IPS-NIHi11 (cell line): ENCODE results near the gene PPM1B.
"Not testable (repeated sequence)": the region's sequence is repeated elsewhere in the genome, so short reads cannot be mapped to it uniquely, and the experiment has no call there.

ENCODE experiments used
- DNase-seq: peaks from one replicate; pipeline ENCODE4 v3.0.0; 2012; ENCODE audit warnings: mixed read lengths, low spot score

Gene PPM1B

GRCh38 chr2:44200759-44201158, 32.1 kb downstream of the PPM1B start:
- no peak for DNase-seq

DNA sequence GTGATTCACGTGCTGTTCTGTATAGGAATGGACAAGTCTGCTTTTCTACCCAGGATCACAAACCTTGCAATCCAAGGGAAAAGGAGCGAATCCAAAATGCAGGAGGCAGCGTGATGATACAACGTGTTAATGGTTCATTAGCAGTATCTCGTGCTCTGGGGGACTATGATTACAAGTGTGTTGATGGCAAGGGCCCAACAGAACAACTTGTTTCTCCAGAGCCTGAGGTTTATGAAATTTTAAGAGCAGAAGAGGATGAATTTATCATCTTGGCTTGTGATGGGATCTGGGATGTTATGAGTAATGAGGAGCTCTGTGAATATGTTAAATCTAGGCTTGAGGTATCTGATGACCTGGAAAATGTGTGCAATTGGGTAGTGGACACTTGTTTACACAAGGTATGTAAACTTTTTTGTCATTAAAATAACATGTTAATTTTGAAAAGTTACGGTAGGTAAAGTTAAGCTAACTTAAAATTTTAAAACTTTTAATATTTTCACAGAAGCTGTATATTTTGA, 33.0 kb downstream of the PPM1B start:
- no peak for DNase-seq

DNA sequence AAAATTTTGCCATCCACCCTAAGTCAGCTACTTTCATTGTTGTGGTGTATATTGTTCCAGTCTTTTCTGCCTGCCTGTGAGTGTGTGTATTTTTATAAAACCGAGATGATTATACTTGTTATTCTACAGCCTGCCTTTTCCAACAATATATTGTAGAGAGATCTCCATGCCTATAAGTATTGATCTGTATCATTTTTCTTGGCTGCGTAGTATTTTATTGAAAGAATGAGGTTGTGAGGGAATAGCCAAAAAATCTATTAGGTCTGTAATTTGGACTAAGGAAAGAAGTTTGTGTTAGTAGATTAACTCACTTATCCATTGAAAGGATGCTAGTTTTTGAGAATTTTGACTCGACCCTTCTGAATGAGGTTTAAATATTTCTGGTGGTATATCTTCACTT, 34.9 kb downstream of the PPM1B start:
- DNase-seq, result no peak

DNA sequence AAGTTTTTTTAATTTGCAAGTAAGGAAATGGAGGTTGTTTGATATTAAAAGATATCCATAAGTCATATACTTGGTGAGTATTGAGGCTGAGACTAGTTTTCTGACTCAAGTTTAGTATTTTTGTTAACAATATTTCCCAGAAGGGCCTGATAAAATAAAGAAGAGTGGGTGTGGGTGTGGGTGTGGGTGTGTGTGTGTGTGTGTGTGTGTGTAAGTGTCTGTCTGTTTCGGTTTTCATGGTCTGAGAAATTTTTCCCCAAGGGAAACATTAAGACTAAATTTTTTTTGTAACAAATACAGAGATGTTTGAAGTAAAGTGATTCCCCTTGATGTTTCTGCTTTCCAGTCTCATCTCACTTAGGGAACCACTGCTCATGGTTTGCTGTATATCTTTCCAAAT, 36.5 kb downstream of the PPM1B start:
- no peak for DNase-seq

GRCh38 chr2:44207102-44207501, 38.4 kb downstream of the PPM1B start:
- no peak for DNase-seq

GRCh38 chr2:44207648-44208047, 39.0 kb downstream of the PPM1B start:
- not testable (repeated sequence) for DNase-seq

- no peak for DNase-seq
Measured at GRCh38 chr2:44210362-44210761, 41.7 kb downstream of the PPM1B start.

GRCh38 chr2:44211183-44211582, 42.5 kb downstream of the PPM1B start:
- DNase-seq, result no peak

GRCh38 chr2:44212302-44212701, 43.6 kb downstream of the PPM1B start:
- DNase-seq, result no peak

DNA sequence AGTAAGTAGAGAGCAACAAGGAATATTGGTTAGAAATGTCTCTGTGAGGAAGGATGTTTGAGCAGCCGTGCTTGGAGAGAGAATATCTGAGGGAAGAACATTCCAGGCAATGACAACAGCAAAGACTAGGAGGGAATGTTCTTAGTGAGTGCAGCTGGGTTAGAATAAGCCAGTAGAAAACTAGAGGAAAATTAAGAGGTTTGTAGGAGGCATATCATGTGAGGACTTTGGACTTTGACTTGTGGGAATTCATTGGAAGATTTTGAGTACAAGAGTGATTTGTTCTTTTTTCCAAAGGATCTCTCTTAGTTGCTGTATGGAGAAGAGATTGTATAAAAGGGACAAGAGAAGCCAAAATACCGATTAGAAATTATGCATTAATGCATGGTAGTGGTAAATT, 47.2 kb downstream of the PPM1B start:
- no peak for DNase-seq

DNA sequence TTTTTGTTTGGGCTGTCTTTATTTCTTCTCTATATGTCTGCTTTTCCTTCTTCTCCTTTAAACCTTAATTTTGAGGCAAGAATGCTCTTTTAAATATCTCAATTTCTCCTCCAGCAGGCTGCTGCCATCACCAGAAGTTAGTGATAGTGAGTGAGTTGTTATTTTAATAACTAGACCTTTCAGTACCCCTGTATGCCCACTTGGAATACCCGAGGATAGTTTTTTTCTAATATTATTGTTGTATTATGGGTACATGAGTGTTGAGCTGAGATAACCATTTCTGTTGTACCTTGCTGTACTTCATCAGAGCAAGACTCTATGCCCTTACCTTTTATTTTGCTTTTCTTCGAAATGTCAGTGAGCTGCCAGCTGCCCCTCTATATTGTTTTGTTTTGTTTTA, 50.1 kb downstream of the PPM1B start:
- DNase-seq, result no peak

DNA sequence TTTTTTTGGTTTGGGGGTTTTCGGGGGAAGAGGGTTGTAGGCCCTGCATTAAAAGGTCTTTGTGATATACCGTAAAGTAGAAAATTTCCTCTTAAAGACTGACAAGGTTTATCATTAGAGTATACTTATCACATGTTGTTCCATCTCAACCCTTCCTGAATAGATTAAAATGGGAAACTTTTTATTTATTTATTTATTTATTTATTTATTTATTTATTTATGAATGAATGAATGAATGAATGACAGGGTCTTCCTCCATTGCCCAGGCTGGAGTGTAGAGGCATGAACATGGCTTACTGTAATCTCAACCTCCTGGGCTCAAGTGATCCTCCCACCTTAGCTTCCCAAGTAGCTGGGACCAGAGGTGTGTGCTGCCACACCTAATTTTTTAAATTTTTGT, 58.1 kb downstream of the PPM1B start:
- no peak for DNase-seq

DNA sequence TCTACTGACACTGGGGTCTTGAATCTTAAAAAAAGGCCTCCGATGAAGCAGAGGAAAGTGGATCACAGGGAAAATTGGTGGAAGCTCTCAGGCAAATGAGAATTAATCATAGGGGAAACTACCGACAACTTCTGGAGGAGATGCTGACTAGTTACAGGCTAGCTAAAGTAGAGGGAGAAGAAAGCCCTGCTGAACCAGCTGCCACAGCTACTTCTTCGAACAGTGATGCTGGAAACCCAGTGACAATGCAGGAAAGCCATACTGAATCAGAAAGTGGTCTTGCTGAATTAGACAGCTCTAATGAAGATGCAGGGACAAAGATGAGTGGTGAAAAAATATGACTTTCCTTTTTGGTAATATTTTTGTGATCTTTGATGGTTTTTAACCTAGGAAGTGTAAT, 61.7 kb downstream of the PPM1B start:
- DNase-seq, result peak; percentile 15

- peak; percentile 53 for DNase-seq
Measured at GRCh38 chr2:44233450-44234128, 64.9 kb downstream of the PPM1B start.

- no peak for DNase-seq
Measured at GRCh38 chr2:44237221-44237620, 68.5 kb downstream of the PPM1B start.

DNA sequence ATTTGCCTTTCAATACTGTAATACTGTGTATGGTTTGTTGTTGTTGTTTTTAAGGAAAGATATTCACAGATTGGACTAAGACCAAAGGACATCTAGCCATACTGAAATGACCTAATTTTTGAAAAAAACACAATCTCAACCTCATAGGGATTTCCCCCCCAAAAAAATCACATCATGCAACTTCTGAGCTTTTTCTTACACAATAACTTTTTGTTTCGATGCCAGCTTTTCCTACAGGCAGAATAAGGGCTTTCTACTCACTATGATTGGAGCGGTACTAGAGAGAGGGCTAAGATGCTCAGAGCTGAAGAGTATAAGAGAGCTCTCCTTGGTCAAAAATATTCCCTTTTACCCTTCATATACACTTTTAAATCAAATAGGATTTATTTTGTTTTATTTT, 74.2 kb downstream of the PPM1B start:
- no peak for DNase-seq

DNA sequence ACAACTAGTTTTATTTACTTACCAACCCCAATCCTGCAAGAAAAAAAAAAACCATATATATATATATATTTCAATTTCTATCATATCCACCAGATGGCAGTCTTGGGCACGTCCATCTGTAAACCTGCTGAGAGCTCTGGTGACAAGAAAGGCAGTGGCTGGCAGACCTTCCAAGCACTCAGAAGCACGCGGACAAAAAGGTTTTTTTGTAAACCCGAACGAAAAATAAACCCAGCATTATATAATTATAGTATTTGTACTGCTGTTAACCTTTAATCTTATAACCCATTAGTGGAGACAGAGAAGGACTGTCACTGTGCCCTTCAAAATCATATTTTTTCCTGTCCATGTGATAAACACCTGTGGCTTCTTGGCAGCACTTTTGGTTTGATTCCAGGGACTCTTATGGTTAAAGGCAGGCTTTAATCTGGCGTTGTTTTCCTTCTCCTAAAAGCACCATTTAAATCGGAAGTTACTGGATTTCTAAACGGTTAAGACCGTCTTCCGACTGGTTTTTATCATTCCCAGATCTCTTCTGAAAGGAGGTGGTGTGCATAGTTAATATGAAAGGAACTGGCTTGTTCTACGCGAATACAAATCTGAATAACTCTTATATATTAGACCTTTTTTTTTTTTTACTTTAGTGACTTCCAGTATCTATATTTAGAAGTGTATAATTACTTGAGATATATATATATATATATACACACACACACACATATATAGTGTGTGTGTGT, 75.6 kb downstream of the PPM1B start:
- peak; percentile 66 for DNase-seq

DNA sequence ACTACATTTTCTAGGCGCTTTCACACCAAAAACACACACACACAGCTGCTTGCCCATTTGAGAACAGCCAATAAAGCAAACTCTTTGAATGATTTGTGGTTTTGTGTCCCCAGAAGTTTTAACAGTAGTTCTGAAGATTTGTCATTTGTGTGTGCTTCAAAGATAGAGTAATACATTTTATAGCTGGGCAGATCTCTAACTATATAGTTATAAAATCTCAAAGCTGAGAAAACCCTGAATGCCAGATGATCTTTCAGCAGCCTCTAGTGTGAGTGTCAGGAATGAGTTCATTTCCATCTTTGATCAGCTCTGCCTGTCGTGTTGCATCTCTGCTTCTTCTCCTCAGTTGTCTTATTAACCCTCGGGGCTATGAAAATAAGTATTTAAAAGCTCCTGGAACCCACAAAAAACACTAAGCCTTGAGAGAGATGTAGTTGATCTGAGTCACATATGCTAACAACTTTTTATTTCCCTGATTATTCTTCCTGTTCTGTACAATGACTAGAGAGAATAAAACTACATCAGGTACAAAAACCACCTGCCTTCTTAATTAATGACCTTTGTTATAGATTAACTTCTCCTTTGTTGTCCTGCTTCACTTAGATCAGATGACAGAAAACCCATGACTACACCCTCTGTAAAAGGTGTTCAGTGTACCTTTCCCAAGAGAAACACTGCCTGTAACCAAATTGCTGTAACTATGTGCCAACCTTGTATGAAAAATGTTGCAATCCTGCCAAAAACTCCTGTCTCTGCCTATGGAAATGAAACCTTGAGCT, 76.6 kb downstream of the PPM1B start:
- no peak for DNase-seq

DNA sequence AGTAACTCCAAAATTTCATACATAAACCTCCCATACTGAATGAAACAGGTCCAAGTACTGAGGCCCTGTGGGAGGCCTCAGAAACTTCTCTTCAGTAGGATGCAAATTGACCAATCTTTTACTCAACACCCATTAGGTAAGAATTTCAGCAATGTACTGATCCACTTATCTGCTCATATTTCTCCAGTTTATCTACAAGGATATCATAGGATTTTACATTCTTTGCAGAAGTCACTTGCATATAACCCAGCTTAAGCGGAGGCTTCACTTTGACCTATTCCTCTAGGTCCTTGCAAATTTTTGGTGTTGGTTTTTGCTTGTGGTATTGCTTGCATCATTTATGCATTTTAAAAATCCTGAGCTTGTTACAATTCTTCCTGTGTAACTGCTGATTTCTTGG, 77.8 kb downstream of the PPM1B start:
- DNase-seq, result no peak

DNA sequence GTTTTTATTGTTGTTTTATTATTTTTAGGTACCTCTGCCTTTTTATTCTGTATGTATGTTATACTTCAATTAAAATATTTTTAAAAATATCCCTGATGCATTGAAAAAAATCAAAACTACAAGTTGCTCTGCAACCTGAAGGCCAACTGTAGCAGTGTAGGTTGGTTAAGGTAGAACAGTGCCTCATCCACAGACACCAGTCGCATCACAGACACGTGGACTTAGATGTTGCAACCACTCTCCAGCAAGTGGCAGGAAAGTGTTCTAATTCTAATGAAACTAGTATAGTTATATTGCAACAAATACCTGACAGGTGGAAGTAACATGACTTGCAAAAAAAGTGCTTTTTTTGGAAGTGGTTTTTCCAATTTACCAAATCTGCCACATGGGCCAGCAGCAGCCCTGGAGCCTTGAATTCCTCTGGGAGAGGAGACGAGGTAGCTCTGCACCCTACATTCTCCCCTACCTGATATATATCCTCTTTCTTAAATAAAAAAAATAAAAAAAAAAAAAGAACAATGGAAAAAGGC, 78.2 kb downstream of the PPM1B start:
- no peak for DNase-seq

GRCh38 chr2:44247924-44248323, 79.2 kb downstream of the PPM1B start:
- peak; percentile 26 for DNase-seq

- DNase-seq, result not testable (repeated sequence)
Measured at GRCh38 chr2:44249269-44249668, 80.6 kb downstream of the PPM1B start.

GRCh38 chr2:44250376-44250775, 81.7 kb downstream of the PPM1B start:
- DNase-seq, result no peak
